Parathyroid adenoma (tissue), 2 donors: Measurements from ENCODE around the gene GPC3.

Experiments
- H2AFZ ChIP-seq: fragments of 300-600 bp; sonication (generic); one replicate; pipeline ENCODE4 v1.7.0; 2017; ENCODE audit warnings: antibody characterized with exemption, mild to moderate bottlenecking
- H3K27ac ChIP-seq: fragments of 300-600 bp; sonication (generic); one replicate; pipeline ENCODE4 v1.7.0; 2017
- H3K27me3 ChIP-seq: fragments of 300-600 bp; sonication (generic); one replicate; pipeline ENCODE4 v1.7.0; 2017; ENCODE audit warnings: low read length; ENCODE audit not compliant: control insufficient read depth, insufficient read depth
- H3K36me3 ChIP-seq: fragments of 300-600 bp; sonication (generic); one replicate; pipeline ENCODE4 v1.7.0; 2017; ENCODE audit warnings: low read length; ENCODE audit not compliant: control insufficient read depth, insufficient read depth
- H3K4me1 ChIP-seq: fragments of 300-600 bp; sonication (generic); one replicate; pipeline ENCODE4 v1.7.0; 2017; ENCODE audit warnings: control low read depth
- H3K4me2 ChIP-seq: fragments of 300-600 bp; sonication (generic); one replicate; pipeline ENCODE4 v1.7.0; 2017; ENCODE audit warnings: low read length
- H3K4me3 ChIP-seq: fragments of 300-600 bp; sonication (generic); one replicate; pipeline ENCODE4 v1.7.0; 2017; ENCODE audit warnings: low read depth, low read length
- H3K79me2 ChIP-seq: fragments of 300-600 bp; sonication (generic); one replicate; pipeline ENCODE4 v1.7.0; 2017; ENCODE audit warnings: control low read depth
- H3K9ac ChIP-seq: fragments of 300-600 bp; sonication (generic); one replicate; pipeline ENCODE4 v1.7.0; 2017; ENCODE audit warnings: mild to moderate bottlenecking
- H3K9me3 ChIP-seq: fragments of 300-600 bp; sonication (generic); one replicate; pipeline ENCODE4 v1.7.0; 2017; ENCODE audit warnings: low read length; ENCODE audit not compliant: control insufficient read depth
- CTCF ChIP-seq: fragments of 300-600 bp; sonication (generic); IDR thresholded peaks from one replicate; pipeline ENCODE4 v1.7.0; 2017; ENCODE audit warnings: antibody characterized with exemption, mild to moderate bottlenecking
- donor health status: primary hyperparathyroidism.

GPC3 gene

GRCh38 chrX:133661962-133662839 lies 323.2 kb downstream of the GPC3 start:
- H3K4me3 ChIP-seq = no peak overlapping the region
- no peak overlapping the region for H3K4me2 ChIP-seq
- no peaks in the 10 kb centered on the region for H3K4me1 ChIP-seq
- no peak overlapping the region for H2AFZ ChIP-seq
- H3K79me2 ChIP-seq = no peaks in the 10 kb centered on the region
- H3K27me3 ChIP-seq = no peaks in the 10 kb centered on the region
- no peaks in the 10 kb centered on the region for H3K9me3 ChIP-seq
- no peak overlapping the region for H3K9ac ChIP-seq
- no peaks in the 10 kb centered on the region for H3K36me3 ChIP-seq
- no peak for TF ChIP-seq CTCF
- H3K27ac ChIP-seq = no peak overlapping the region

GRCh38 chrX:133660281-133660680 lies 325.1 kb downstream of the GPC3 start:
- no peak for TF ChIP-seq CTCF
- no peak overlapping the region for H3K4me2 ChIP-seq
- H3K27me3 ChIP-seq = no peaks in the 10 kb centered on the region
- no peak overlapping the region for H3K4me3 ChIP-seq
- H3K36me3 ChIP-seq = no peaks in the 10 kb centered on the region
- no peaks in the 10 kb centered on the region for H3K9me3 ChIP-seq
- H3K4me1 ChIP-seq = no peaks in the 10 kb centered on the region
- no peak overlapping the region for H3K27ac ChIP-seq
- no peaks in the 10 kb centered on the region for H3K79me2 ChIP-seq
- H3K9ac ChIP-seq = no peak overlapping the region
- H2AFZ ChIP-seq = no peak overlapping the region

GRCh38 chrX:133658293-133658911 lies 327.0 kb downstream of the GPC3 start:
- Histone ChIP-seq H3K9ac (no peak overlapping the region), H3K4me1 (no peaks in the 10 kb centered on the region), H3K27me3 (no peaks in the 10 kb centered on the region), H3K79me2 (no peaks in the 10 kb centered on the region), H2AFZ (no peak overlapping the region), H3K4me2 (no peak overlapping the region), H3K9me3 (no peaks in the 10 kb centered on the region), H3K36me3 (no peaks in the 10 kb centered on the region), H3K4me3 (no peak overlapping the region), H3K27ac (no peak overlapping the region)
- TF ChIP-seq CTCF = no peak

- no peaks in the 10 kb centered on the region for H3K9me3 ChIP-seq
- no peaks in the 10 kb centered on the region for H3K79me2 ChIP-seq
- H3K27me3 ChIP-seq = no peaks in the 10 kb centered on the region
- TF ChIP-seq CTCF = no peak
- H3K4me1 ChIP-seq = no peaks in the 10 kb centered on the region
- H3K4me2 ChIP-seq = no peak overlapping the region
- H2AFZ ChIP-seq = no peak overlapping the region
- no peaks in the 10 kb centered on the region for H3K36me3 ChIP-seq
- H3K9ac ChIP-seq = no peak overlapping the region
- no peak overlapping the region for H3K27ac ChIP-seq
- H3K4me3 ChIP-seq = no peak overlapping the region
Measured at GRCh38 chrX:133655275-133656265, 329.8 kb downstream of the GPC3 start.
